ENCODE data around the gene B3GAT2.

DNA sequence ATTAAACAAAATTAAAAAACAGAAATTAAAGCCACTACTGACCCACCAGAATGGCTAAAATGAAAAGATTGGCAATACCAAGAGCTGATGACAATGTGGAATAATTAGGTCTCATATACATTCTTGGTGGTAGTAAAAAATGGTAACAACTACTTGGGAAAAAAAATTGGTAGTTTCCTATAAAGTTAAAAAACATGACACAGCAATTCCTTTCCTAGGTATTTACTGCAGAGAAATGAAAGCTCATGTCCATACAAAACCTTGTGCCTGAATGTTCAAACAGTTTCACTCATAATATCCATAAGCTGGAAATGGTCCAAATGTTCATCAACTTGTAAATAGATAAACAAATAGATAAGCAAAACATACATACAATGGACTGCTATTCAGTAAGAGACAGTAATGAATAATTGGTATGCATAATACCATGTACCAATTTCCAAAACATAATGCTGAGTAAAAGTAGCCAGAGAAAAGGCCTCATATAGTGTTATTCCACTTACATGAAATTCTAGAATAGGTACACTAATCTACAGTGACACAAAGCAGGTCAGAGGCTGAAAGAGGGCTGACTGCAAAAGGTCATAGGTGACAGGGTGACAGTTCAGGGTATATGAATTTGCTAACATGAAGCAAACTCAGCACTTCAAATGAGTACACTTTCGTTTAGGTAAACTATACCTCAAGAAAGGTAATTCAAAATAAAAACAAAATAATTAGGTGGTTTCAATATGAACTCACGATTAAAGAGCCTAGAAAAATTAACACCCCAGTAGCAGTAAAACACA is 53.0 kb downstream of the B3GAT2 start:
- TF ChIP-seq, protein P1, sequence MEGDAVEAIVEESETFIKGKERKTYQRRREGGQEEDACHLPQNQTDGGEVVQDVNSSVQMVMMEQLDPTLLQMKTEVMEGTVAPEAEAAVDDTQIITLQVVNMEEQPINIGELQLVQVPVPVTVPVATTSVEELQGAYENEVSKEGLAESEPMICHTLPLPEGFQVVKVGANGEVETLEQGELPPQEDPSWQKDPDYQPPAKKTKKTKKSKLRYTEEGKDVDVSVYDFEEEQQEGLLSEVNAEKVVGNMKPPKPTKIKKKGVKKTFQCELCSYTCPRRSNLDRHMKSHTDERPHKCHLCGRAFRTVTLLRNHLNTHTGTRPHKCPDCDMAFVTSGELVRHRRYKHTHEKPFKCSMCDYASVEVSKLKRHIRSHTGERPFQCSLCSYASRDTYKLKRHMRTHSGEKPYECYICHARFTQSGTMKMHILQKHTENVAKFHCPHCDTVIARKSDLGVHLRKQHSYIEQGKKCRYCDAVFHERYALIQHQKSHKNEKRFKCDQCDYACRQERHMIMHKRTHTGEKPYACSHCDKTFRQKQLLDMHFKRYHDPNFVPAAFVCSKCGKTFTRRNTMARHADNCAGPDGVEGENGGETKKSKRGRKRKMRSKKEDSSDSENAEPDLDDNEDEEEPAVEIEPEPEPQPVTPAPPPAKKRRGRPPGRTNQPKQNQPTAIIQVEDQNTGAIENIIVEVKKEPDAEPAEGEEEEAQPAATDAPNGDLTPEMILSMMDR (IDR thresholded peaks at IDR 0.05): no peak
- TF ChIP-seq POLR2A (IDR thresholded peaks at IDR 0.05) (no peak), POLR2AphosphoS5 (IDR thresholded peaks at IDR 0.05) (no peak)
